Daoy (cell line): ENCODE data around the gene CRY2. TPM values are rescaled to one million over a fixed set of nuclear protein-coding genes. Genes with fewer than 3 reads are reported as not detected.
A peak's percentile ranks its signal among the peaks of the same experiment; 100 is the strongest.
"Not testable (repeated sequence)": the region's sequence is repeated elsewhere in the genome, so short reads cannot be mapped to it uniquely, and the experiment has no call there.

Experiments
- DNase-seq: peaks from one replicate; pipeline ENCODE4 v3.0.0-alpha.2; 2015; ENCODE audit warnings: low read depth
- total RNA-seq: library from RNA; depleted of rRNA; stranded (reverse); fragments of >200 nt; shearing (Covaris generic); gene quantifications from 2 replicates; pipeline ENCODE4 v1.2.3, GENCODE V29; 2014

The CRY2 gene
- total RNA-seq, 1 experiment from 2014 or later, result 5.3 TPM

GRCh38 chr11:45811571-45812290 is 35.5 kb upstream of the CRY2 start:
- no peak for DNase-seq

- no peak for DNase-seq
These were observed 34.4 kb upstream of the CRY2 start for GRCh38 chr11:45812581-45813548.

- DNase-seq, result peak; percentile 18
These were observed 31.5 kb upstream of the CRY2 start for GRCh38 chr11:45815747-45816146.

- DNase-seq, result no peak
These were observed 30.7 kb upstream of the CRY2 start for GRCh38 chr11:45816614-45817013.

GRCh38 chr11:45817191-45817590 is 30.1 kb upstream of the CRY2 start:
- DNase-seq, result no peak

- no peak for DNase-seq
These were observed 28.2 kb upstream of the CRY2 start for GRCh38 chr11:45818961-45819605.

GRCh38 chr11:45820211-45820857 is 26.9 kb upstream of the CRY2 start:
- DNase-seq, result no peak

GRCh38 chr11:45826492-45826891 is 20.8 kb upstream of the CRY2 start:
- not testable (repeated sequence) for DNase-seq

- DNase-seq, result no peak
These were observed 20.2 kb upstream of the CRY2 start for GRCh38 chr11:45827123-45827522.

GRCh38 chr11:45828996-45829395 is 18.3 kb upstream of the CRY2 start:
- DNase-seq, result no peak

- no peak for DNase-seq
These were observed 16.7 kb upstream of the CRY2 start for GRCh38 chr11:45830596-45830995.

GRCh38 chr11:45832811-45833441 is 14.3 kb upstream of the CRY2 start:
- DNase-seq, result no peak

GRCh38 chr11:45833761-45834160 is 13.5 kb upstream of the CRY2 start:
- no peak for DNase-seq

GRCh38 chr11:45834298-45834756 is 12.9 kb upstream of the CRY2 start:
- no peak for DNase-seq

GRCh38 chr11:45839204-45839603 is 8.1 kb upstream of the CRY2 start:
- no peak for DNase-seq

GRCh38 chr11:45840251-45840650 is 7.0 kb upstream of the CRY2 start:
- not testable (repeated sequence) for DNase-seq

GRCh38 chr11:45843158-45843924 is 3.9 kb upstream of the CRY2 start:
- DNase-seq, result peak; percentile 83

- DNase-seq, result no peak
These were observed 2.3 kb upstream of the CRY2 start for GRCh38 chr11:45844822-45845578.

- DNase-seq, result no peak
These were observed 1.1 kb upstream of the CRY2 start for GRCh38 chr11:45846174-45846675.
